BJ (cell line): ENCODE measurements around the gene ATP10D. TPM values are rescaled to one million over a fixed set of nuclear protein-coding genes. Genes with fewer than 3 reads are reported as not detected.

Experiments
- CTCF ChIA-PET: fragments of 350-600 bp; formaldehyde crosslinking; extraction: SDS; loops from one replicate; lab custom pipeline; 2021; ENCODE audit warnings: antibody characterized with exemption, inconsistent platforms; lab: Yijun Ruan, JAX
- POLR2A ChIA-PET: fragments of 300-600 bp; sonication (Branson Sonifier 250); formaldehyde crosslinking; extraction: SDS; loops from one replicate; lab custom pipeline; 2021; ENCODE audit warnings: antibody characterized with exemption; lab: Charles Lee
- DNase-seq: peaks from one replicate; pipeline ENCODE4 v3.0.0-alpha.2; 2011; ENCODE audit warnings: low read depth
- H3K27me3 ChIP-seq: 2 replicates; pipeline ENCODE4 v1.6.0; 2011; ENCODE audit warnings: low read length; ENCODE audit not compliant: control insufficient read depth, insufficient read depth
- H3K36me3 ChIP-seq: 2 replicates; pipeline ENCODE4 v1.5.1; 2011; ENCODE audit warnings: low read length; ENCODE audit not compliant: control insufficient read depth, insufficient read depth
- H3K4me3 ChIP-seq: 2 replicates; pipeline ENCODE4 v1.5.1; 2011; ENCODE audit warnings: low read depth, mild to moderate bottlenecking, control low read depth, low read length
- CTCF ChIP-seq: IDR thresholded peaks from 2 replicates; pipeline ENCODE4 v1.5.1; 2011; ENCODE audit warnings: low read depth, mild to moderate bottlenecking, control low read depth, inconsistent platforms, low read length, moderate library complexity; ENCODE audit not compliant: insufficient read depth
- polyA plus RNA-seq: library from polyadenylated mRNA; depleted of rRNA; stranded (reverse); fragments of >200 nt; gene quantifications from 2 replicates; pipeline ENCODE4 v1.2.3, GENCODE V29; 2011; rRNA removed

The ATP10D gene
- polyA plus RNA-seq, 1 experiment: 65.5 TPM

GRCh38 chr4:47631161-47631560, 146.1 kb downstream of the ATP10D start:
- no peak for TF ChIP-seq CTCF
- DNase-seq: no peak
- ChIA-PET CTCF (interaction anchor here (0.8 kb wide), 1 partner anchor 120 kb away, joined by 3 read pairs; no protein-coding TSS in a partner anchor), POLR2A (no interaction called here)
- no peaks in the 10 kb centered on the region for H3K27me3 ChIP-seq
- no peak overlapping the region for H3K4me3 ChIP-seq
- H3K36me3 ChIP-seq: no peaks in the 10 kb centered on the region

GRCh38 chr4:47639531-47639930, 154.5 kb downstream of the ATP10D start:
- ChIA-PET POLR2A (no interaction called here), CTCF (interaction anchor here (0.8 kb wide), 1 partner anchor 257 kb away, joined by 3 read pairs; no protein-coding TSS in a partner anchor)
- Histone ChIP-seq H3K27me3 (no peaks in the 10 kb centered on the region), H3K4me3 (no peak overlapping the region), H3K36me3 (no peaks in the 10 kb centered on the region)
- TF ChIP-seq CTCF: no peak
- DNase-seq: no peak

GRCh38 chr4:47640911-47641310, 155.8 kb downstream of the ATP10D start:
- H3K27me3 ChIP-seq: no peaks in the 10 kb centered on the region
- no peaks in the 10 kb centered on the region for H3K36me3 ChIP-seq
- ChIA-PET CTCF (interaction anchor here (2.1 kb wide), 1 partner anchor 196 kb away, joined by 5 read pairs; no protein-coding TSS in a partner anchor), POLR2A (no interaction called here)
- no peak for DNase-seq
- TF ChIP-seq CTCF: no peak
- no peak overlapping the region for H3K4me3 ChIP-seq

GRCh38 chr4:47641755-47642154, 156.7 kb downstream of the ATP10D start:
- Histone ChIP-seq H3K27me3 (no peaks in the 10 kb centered on the region), H3K4me3 (no peak overlapping the region), H3K36me3 (no peaks in the 10 kb centered on the region)
- TF ChIP-seq CTCF: no peak
- POLR2A ChIA-PET: no interaction called here
- CTCF ChIA-PET: interaction anchor here (2.1 kb wide), 1 partner anchor 195 kb away, joined by 5 read pairs; no protein-coding TSS in a partner anchor
- no peak for DNase-seq

- no peak overlapping the region for H3K4me3 ChIP-seq
- TF ChIP-seq CTCF: no peak
- no peaks in the 10 kb centered on the region for H3K36me3 ChIP-seq
- no peak for DNase-seq
- ChIA-PET POLR2A (interaction anchor here (0.7 kb wide), 1 partner anchor 44 kb away, joined by 3 read pairs; no protein-coding TSS in a partner anchor), CTCF (interaction anchor here (0.7 to 2.1 kb wide), 2 partner anchors 194 to 402 kb away, joined by 3 to 5 read pairs; no protein-coding TSS in a partner anchor)
- no peaks in the 10 kb centered on the region for H3K27me3 ChIP-seq
These were observed 157.2 kb downstream of the ATP10D start for GRCh38 chr4:47642191-47642830.

Other genes with a start within 250 kb of the ATP10D start
- 10.4 and 19.2 TPM in 2 replicates for gene COMMD8, start 21.6 kb upstream of the ATP10D start, polyA plus RNA-seq